HG03066 (cell line): ENCODE data around the gene IGFBP2.

ENCODE experiments used
- ATAC-seq: cut with Tn5 transposase; IDR thresholded peaks from one replicate; pipeline ENCODE4 v1.9.1; 2021; ENCODE audit warnings: low read depth; ENCODE audit not compliant: unreplicated experiment

The IGFBP2 gene

GRCh38 chr2:216615298-216616082 is 17.7 kb upstream of the IGFBP2 start:
- ATAC-seq: no peak

GRCh38 chr2:216616083-216616678 is 17.0 kb upstream of the IGFBP2 start:
- no peak for ATAC-seq

DNA sequence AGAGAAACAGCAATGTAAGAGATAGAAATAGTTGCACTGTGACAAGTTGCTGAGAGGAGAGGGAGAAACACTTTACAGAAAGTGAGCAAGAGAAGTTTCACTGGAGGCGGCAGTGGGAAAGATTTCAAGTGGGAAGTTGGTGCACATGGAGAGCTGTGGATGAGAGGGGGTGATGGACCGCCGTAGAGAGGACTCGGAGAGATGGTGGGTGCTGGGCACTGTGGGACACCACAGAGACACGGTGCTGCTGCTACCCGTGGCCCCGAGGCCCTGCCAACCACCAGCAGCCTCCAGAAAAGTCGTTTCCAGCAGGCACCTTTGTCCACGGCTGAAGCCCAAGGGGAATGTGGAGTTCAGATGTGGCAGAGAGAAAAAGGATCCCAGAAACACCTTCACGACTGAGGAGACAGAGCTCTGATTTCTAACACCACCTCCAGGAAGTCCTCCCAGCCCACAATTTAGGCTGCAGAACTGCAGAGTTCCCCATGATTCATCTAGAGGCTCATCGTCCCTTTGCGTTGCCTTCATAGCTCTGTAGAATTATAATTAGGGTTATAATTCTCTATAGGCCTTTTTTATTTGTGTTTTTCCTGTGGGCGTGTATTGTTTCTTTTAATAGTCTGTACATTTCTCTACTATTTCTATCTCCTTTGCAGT is 15.9 kb upstream of the IGFBP2 start:
- ATAC-seq: no peak

DNA sequence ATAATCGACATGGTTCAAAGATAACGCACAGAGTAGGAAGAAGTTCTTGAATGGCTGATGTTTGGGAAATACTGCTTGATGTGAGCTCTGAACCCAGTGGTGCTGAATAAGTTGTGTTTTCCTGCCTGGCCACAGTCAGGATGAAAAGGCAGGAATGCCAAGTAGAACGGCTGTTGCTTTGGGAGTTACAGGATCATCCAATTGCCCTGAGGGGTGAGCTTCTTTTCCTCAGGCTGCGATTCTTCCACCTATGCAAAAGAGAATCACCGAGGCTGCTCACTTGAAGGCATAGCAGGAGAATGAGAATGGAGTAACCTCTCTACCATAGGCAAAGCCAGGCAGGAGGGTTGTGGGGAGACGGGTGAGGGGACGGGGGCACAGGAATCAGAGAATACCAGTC is 14.4 kb upstream of the IGFBP2 start:
- ATAC-seq: no peak

DNA sequence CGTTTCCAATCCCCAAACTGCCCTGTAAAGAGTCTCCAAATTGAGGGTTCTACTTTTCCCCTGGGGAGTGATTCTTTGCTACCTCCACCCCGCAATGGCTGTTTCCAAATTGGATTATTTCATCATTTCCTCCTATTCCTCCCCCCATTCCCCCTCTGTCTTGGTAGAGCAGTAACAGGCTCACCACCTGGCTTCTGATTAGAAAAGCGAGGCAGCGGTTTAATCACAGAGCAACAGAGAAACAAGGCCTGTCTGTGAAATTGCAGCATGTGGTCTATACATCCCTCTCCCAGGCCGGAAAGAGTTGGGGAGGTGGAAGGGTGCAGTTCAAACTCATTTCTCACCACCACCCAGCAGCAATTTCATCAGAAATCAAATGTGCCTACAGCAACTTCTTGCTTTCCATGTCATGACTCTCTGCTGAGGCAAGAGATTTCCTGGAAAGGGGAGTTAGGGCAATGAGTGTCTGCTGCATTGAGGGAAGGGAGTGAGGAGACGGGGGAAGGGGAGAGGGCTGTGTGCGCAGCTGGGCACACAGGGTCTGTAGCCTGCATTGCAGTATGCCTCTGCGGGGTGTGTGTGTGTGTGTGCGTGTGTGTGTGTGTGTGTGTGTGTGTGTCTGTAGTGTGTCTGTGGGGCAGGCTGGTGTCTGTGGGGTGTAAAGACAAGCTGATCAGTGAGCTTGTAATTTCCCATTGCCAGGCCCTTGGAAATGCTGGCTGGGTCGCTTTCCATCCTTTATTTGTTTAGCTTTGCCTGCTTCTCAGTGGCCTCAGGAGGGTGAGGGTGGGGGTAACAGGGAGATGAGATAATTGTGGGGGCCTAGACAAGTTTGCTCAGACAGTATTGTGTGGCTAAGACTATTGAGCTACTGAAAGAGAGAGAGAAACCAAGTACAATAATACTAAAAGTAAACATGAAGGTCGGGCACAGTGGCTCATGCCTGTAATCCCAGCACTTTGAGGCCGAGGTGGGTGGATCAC is 13.5 kb upstream of the IGFBP2 start:
- no peak for ATAC-seq

DNA sequence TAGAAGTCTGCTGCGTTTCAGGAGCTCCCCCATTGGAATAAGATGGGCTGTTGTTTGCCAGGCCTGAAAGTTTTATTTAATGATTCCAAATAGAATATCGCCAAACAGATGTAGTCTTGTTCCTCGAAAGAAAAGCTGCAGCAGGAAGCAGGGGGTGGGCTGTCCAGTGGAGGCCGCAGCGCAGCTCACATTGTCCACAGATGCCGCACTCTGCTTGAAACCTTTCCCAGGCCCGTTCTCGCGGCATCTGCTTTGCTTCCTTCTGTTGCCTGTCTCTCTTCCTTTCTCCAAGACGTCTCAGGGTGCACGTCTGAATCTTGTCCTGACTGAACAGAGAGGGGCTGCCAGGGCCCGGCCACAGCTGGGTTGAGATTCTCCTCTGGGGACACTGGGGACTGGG is 12.4 kb upstream of the IGFBP2 start:
- ATAC-seq: no peak

- no peak for ATAC-seq
These were observed 11.9 kb upstream of the IGFBP2 start for GRCh38 chr2:216621292-216621691.

DNA sequence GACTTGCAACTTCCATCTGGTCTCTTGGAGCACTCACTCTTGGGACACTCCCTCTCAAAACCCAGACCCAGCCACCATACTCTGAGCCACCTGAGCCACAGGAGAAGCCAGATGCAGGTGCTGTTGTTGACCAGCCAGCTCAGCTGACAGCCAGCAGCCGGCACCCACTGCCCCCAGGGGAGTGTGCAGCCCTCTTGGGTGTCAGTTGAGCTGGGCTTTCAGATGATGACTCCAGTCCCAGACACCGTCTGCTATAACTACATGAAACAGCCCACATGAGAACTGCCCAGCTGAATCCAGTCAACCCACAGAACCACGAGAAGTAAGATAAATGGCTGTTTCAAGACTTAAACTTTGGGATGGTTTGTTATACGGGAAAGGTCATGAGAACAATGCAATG is 10.7 kb upstream of the IGFBP2 start:
- ATAC-seq: no peak

GRCh38 chr2:216624251-216624650 is 9.0 kb upstream of the IGFBP2 start:
- no peak for ATAC-seq

DNA sequence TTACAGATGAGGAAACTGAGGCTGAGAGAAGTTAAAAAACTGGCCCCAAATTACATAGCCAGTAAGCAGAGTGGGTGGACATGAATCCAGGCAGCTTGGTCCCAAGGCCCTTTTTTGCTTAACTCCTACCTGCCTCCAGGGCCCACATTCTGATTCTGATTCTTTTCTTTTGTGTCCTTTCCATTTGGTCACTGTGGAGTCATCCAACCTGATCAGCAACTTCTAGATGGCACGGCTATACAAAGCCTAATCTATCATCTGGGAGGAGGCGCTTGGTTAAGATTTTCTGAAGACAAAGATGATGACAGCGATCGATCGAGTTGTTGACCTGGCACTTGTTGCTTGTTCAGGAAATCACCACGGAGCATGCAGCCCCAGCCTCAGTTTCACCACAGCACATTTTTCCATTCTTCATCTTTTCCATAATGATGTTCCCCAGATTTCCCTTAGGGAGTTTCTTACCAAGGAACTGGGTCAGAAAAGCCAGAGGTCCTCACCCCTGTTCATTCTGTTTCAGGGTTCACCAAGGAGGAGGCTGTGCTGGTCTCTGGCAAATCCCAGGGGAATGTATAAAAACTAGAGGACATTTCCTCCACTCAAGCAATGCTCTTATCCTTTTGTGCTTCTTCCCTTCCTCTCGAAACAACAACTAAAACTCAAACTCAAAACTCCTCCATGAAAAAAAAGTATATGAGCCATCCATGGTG is 6.9 kb upstream of the IGFBP2 start:
- no peak for ATAC-seq

GRCh38 chr2:216626875-216627245 is 6.4 kb upstream of the IGFBP2 start:
- no peak for ATAC-seq

DNA sequence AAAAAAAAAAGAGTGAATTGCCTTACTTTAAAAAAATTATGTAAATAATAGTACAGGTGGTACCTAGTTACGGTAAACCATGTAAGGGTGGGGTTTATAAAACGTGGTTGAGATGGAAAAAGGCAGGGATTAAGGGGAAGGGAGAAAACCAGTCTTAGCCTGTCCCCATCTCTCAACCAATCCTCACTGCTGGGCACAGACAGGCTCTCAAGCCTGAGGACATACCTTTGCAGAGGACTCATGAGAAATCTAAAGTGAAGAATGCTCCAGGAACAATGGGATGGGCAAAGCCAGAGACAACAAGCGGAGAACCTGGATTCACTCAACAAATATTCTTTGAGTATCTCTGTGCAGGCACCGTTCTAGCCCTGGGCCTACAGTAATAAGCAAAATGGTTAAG is 3.4 kb upstream of the IGFBP2 start:
- no peak for ATAC-seq

DNA sequence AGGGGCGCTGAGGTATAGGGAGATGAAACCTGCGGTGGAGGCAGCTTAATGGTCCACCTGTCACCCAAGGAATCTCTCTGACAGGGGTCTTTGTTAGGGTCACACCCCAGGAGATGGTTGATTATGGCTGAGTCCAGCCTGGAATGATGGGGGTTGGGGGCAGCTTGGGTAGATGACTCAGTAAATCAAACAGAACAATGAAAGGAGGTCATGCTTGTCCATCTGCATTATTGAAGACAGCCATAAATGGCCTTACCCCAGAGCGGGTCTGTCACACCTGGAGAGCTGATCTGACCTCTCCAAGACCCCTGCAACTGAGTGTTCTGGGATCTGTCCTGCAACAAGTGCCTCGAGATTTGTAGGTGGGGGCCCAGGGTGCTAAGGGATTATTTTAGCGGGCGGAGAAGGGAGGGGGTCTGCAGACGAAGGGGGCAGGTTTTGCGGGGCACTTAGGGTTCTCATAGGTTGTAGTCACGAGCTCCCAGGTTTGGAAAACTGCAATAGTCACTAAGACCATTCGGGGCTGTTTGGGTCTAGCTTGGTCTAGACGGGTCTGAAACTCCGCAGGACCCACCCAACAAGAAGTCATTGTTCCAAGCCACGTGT is 771 bp upstream of the IGFBP2 start:
- ATAC-seq: no peak

DNA sequence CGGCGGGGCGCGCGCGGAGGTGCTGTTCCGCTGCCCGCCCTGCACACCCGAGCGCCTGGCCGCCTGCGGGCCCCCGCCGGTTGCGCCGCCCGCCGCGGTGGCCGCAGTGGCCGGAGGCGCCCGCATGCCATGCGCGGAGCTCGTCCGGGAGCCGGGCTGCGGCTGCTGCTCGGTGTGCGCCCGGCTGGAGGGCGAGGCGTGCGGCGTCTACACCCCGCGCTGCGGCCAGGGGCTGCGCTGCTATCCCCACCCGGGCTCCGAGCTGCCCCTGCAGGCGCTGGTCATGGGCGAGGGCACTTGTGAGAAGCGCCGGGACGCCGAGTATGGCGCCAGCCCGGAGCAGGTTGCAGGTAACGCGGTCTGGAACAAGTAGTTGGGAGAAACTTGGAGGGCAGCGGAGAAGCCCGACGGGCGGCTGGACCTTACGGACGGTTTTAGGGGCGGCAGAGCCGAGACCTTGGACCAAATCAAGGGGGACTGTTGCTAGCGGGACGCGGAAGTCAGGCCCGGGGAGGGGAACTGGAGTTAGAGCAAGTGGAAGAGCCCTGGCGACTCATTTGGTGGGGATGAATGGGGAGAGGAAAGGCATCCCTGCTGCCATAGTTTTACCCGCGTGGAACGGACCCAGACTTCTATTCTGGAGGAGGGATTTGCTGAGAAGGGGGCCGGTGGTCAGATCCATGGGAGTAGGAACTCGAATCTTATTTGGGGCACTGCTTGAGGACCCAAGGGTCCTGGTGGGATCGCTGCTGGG is 573 bp downstream of the IGFBP2 start:
- ATAC-seq: no peak

GRCh38 chr2:216634370-216635148 is 1.3 kb downstream of the IGFBP2 start:
- ATAC-seq: no peak

DNA sequence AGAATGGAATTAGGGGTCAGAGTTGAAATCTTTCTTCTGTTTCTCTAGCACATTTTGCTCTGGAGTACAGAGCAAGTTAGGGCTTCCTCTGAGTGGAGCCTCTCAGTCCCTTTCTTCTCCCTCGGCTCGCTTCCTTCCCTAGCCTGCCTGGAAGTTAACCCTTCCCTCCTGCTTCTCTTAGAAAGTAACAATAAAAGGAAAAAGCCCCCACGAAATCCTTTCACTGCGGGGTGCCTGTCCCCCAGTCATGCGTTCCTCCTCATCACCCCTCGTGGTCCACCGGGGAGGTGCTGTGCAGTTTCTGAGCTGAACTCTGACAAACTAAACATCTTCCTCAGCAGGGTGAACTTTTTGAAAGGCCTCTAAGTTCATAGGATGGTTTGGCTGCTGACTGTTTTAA is 2.0 kb downstream of the IGFBP2 start:
- ATAC-seq: no peak

- ATAC-seq: no peak
These were observed 2.7 kb downstream of the IGFBP2 start for GRCh38 chr2:216635701-216636550.
